SU-DHL-6 (cell line): ENCODE measurements around the gene CLASP1.
"Not testable (repeated sequence)": the region's sequence is repeated elsewhere in the genome, so short reads cannot be mapped to it uniquely, and the experiment has no call there.

Experiments
- H2AFZ ChIP-seq: fragments of 200-600 bp; sonication (generic); 2 replicates; pipeline ENCODE4 v1.6.1; 2014; ENCODE audit warnings: low read depth, mild to moderate bottlenecking, moderate library complexity, mixed read lengths, antibody characterized with exemption, low read length; ENCODE audit not compliant: severe bottlenecking
- H3F3A ChIP-seq: fragments of 200-600 bp; shearing (Covaris generic); 2 replicates; pipeline ENCODE4 v1.6.0; 2016; ENCODE audit warnings: antibody characterized with exemption, mild to moderate bottlenecking; ENCODE audit not compliant: insufficient read depth
- H3K27ac ChIP-seq: fragments of 200-600 bp; sonication (generic); 2 replicates; pipeline ENCODE4 v1.5.1; 2016; ENCODE audit warnings: low read depth, mild to moderate bottlenecking, low read length, moderate library complexity, mixed read lengths
- H3K27me3 ChIP-seq: fragments of 200-600 bp; sonication (generic), shearing (Covaris generic); 2 replicates; pipeline ENCODE4 v1.6.0; 2014; ENCODE audit warnings: mild to moderate bottlenecking, low read length
- H3K36me3 ChIP-seq: fragments of 200-600 bp; sonication (generic); 2 replicates; pipeline ENCODE4 v1.6.1; 2014; ENCODE audit warnings: mild to moderate bottlenecking, low read length, mixed read lengths
- H3K4me2 ChIP-seq: fragments of 300-600, 200-600 bp; shearing (Covaris generic), sonication (generic); 2 replicates; pipeline ENCODE4 v1.6.0; 2014; ENCODE audit warnings: low read length, low read depth, mild to moderate bottlenecking; ENCODE audit not compliant: poor library complexity, severe bottlenecking
- H3K4me3 ChIP-seq: fragments of 200-600 bp; sonication (generic); 2 replicates; pipeline ENCODE4 v1.5.1; 2014; ENCODE audit warnings: antibody characterized with exemption, low read length, mild to moderate bottlenecking, mixed read lengths; ENCODE audit not compliant: insufficient read depth, poor library complexity, severe bottlenecking
- H3K79me2 ChIP-seq: fragments of 200-600 bp; sonication (generic); 2 replicates; pipeline ENCODE4 v1.6.1; 2014; ENCODE audit warnings: mild to moderate bottlenecking, low read length, moderate library complexity; ENCODE audit not compliant: insufficient read depth
- H3K9ac ChIP-seq: fragments of 200-600 bp; sonication (generic); 2 replicates; pipeline ENCODE4 v1.7.0; 2014; ENCODE audit warnings: mild to moderate bottlenecking, low read length
- H3K9me2 ChIP-seq: fragments of 200-600 bp; sonication (generic); replicated peaks from 2 replicates; pipeline ENCODE4 v1.6.1; 2014; ENCODE audit warnings: low read length; ENCODE audit not compliant: insufficient read depth
- H3K9me3 ChIP-seq: fragments of 200-600 bp; sonication (generic); 2 replicates; pipeline ENCODE4 v1.6.1; 2014; ENCODE audit warnings: low read length, mixed read lengths; ENCODE audit not compliant: insufficient read depth
- H4K20me1 ChIP-seq: fragments of 200-600 bp; sonication (generic); 2 replicates; pipeline ENCODE4 v1.6.1; 2014; ENCODE audit warnings: low read depth, mild to moderate bottlenecking, antibody characterized with exemption, low read length, moderate library complexity, mixed read lengths
- EZH2phosphoT487 ChIP-seq: fragments of 200-600 bp; sonication (generic), shearing (Covaris generic); conservative IDR thresholded peaks from 2 replicates; pipeline ENCODE4 v1.6.1; 2018; ENCODE audit warnings: mild to moderate bottlenecking, antibody characterized with exemption, low read length, moderate library complexity, mixed read lengths
- TF ChIP-seq, protein P1 (sequence below): fragments of 200-600 bp; sonication (generic); IDR thresholded peaks from one replicate; pipeline ENCODE4 v1.5.1; 2017; ENCODE audit warnings: antibody characterized with exemption, mild to moderate bottlenecking, low read length, moderate library complexity; ENCODE audit not compliant: insufficient read depth, poor library complexity, severe bottlenecking

The CLASP1 gene

GRCh38 chr2:121333231-121333630 lies 316.0 kb downstream of the CLASP1 start:
- no peaks in the 10 kb centered on the region for H3K79me2 ChIP-seq
- no peak overlapping the region for H3K4me3 ChIP-seq
- H3K27ac ChIP-seq: no peak overlapping the region
- no peaks in the 10 kb centered on the region for H3K36me3 ChIP-seq
- no peak overlapping the region for H3K4me2 ChIP-seq
- H3K27me3 ChIP-seq: no peaks in the 10 kb centered on the region
- no peaks in the 10 kb centered on the region for H3K9me2 ChIP-seq
- TF ChIP-seq EZH2phosphoT487: no peak
- TF ChIP-seq, protein P1, sequence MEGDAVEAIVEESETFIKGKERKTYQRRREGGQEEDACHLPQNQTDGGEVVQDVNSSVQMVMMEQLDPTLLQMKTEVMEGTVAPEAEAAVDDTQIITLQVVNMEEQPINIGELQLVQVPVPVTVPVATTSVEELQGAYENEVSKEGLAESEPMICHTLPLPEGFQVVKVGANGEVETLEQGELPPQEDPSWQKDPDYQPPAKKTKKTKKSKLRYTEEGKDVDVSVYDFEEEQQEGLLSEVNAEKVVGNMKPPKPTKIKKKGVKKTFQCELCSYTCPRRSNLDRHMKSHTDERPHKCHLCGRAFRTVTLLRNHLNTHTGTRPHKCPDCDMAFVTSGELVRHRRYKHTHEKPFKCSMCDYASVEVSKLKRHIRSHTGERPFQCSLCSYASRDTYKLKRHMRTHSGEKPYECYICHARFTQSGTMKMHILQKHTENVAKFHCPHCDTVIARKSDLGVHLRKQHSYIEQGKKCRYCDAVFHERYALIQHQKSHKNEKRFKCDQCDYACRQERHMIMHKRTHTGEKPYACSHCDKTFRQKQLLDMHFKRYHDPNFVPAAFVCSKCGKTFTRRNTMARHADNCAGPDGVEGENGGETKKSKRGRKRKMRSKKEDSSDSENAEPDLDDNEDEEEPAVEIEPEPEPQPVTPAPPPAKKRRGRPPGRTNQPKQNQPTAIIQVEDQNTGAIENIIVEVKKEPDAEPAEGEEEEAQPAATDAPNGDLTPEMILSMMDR: no peak
- no peak overlapping the region for H3K9ac ChIP-seq
- no peaks in the 10 kb centered on the region for H4K20me1 ChIP-seq
- no peak overlapping the region for H2AFZ ChIP-seq
- no peaks in the 10 kb centered on the region for H3K9me3 ChIP-seq
- no peaks in the 10 kb centered on the region for H3F3A ChIP-seq

DNA sequence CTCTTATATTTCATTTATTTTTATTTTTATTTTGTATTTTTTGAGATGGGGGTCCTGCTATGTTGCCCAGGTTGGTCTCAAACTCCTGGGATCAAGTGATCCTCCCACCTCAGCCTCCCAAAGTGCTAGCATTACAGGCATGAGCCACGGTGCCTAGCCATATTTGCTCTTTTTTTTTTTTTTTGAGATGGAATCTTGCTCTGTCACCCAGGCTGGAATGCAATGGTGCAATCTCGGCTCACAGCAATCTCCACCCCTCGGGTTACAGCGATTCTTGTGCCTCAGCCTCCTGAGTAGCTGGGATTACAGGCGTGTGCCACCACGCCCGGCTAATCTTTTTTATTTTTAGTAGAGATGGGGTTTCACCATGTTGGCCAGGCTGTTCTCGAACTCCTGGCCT lies 317.9 kb downstream of the CLASP1 start:
- H4K20me1 ChIP-seq, H3K9me2 ChIP-seq, H2AFZ ChIP-seq, H3K4me3 ChIP-seq, H3K9me3 ChIP-seq, H3K4me2 ChIP-seq, H3K79me2 ChIP-seq, H3K36me3 ChIP-seq, H3K27ac ChIP-seq, H3F3A ChIP-seq, H3K9ac ChIP-seq, H3K27me3 ChIP-seq: not testable (repeated sequence)

GRCh38 chr2:121330921-121331320 lies 318.3 kb downstream of the CLASP1 start:
- Histone ChIP-seq H3K9me2 (no peaks in the 10 kb centered on the region), H3K36me3 (no peaks in the 10 kb centered on the region), H3K27ac (no peak overlapping the region), H4K20me1 (no peaks in the 10 kb centered on the region), H3F3A (no peaks in the 10 kb centered on the region), H3K27me3 (no peaks in the 10 kb centered on the region), H3K4me3 (no peak overlapping the region), H3K79me2 (no peaks in the 10 kb centered on the region), H3K9ac (no peak overlapping the region), H2AFZ (no peak overlapping the region), H3K9me3 (no peaks in the 10 kb centered on the region), H3K4me2 (no peak overlapping the region)
- no peak for TF ChIP-seq EZH2phosphoT487
- TF ChIP-seq, protein P1: no peak

- TF ChIP-seq EZH2phosphoT487: no peak
- TF ChIP-seq, protein P1: no peak
- Histone ChIP-seq H2AFZ (no peak overlapping the region), H3K9me2 (no peaks in the 10 kb centered on the region)
Observed at GRCh38 chr2:121329786-121330185, 319.5 kb downstream of the CLASP1 start.

More at GRCh38 chr2:121329786-121330185, 319.5 kb downstream of the CLASP1 start:
- Histone ChIP-seq H3K9me3 (no peaks in the 10 kb centered on the region), H3K36me3 (no peaks in the 10 kb centered on the region), H3K4me2 (no peak overlapping the region), H3K9ac (no peak overlapping the region), H3K27ac (no peak overlapping the region), H3K27me3 (no peaks in the 10 kb centered on the region), H4K20me1 (no peaks in the 10 kb centered on the region), H3K4me3 (no peak overlapping the region), H3F3A (no peaks in the 10 kb centered on the region), H3K79me2 (no peaks in the 10 kb centered on the region)
